GM21717 (cell line): Measurements from ENCODE around the gene FA2H.
"Not testable (repeated sequence)": the region's sequence is repeated elsewhere in the genome, so short reads cannot be mapped to it uniquely, and the experiment has no call there.

Experiments
- ATAC-seq: cut with Tn5 transposase; IDR thresholded peaks from one replicate; pipeline ENCODE4 v1.9.1; 2021; ENCODE audit warnings: mild to moderate bottlenecking, moderate library complexity; ENCODE audit not compliant: unreplicated experiment

Gene FA2H

DNA sequence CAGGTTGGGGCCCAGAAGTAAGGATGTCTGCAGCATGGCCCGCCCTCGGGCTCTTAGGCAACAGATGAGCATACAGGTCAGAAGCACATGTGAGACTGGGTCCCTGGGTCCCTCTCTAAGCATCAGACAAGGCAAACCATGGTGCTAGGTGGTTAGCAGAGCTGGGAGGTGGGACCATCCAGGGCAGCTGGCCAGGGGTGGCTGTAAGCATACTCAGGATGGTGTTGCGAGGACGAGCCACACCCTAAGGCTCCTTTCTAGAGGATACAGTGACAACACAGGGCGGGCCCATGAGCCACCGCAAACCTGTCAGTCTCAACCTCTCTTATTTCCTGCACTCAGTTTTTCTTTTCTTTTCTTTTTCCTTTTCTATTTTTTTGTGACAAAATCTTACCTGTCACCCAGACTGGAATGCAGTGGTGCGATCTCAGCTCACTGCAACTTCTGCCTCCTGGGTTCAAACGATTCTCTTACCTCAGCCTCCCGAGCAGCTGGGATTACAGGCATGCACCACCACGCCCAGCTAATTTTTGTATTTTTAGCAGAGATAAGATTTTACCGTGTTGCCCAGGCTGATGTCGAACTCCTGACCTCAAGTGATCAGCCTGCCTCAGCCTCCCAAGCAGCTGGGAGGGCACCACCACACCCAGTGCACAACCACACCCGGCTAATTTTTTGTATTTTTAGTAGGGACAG is 3.6 kb downstream of the FA2H start:
- ATAC-seq: no peak

DNA sequence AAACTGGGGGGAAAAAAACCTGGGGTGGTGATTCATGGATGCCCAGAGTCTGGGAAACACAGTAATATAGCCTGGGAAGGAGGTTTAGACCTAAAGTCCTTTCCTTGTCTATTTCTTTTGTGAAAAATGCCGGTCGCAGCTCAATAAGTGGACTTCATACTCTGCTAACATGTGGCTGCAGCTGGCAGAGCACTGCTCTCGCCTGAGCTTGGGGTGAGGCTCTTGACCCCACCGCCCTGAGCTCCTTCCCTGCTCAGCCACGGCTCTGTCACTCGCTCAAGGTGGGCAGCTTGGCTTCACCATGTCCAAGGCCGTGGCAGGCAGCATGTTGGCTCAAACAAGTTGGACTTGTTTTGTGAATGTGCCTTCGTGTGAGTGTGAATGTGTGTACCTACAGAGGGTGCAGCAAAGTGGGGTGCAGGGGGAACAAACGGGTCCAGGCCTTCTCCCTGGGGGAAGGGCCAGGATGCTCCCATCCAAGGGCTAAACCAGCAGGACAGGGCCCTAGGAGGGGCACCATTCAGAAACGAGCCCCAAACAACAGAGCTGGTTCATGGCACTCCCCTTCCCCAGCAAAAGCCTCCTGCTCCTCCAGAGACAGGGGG is 4.9 kb downstream of the FA2H start:
- no peak for ATAC-seq

DNA sequence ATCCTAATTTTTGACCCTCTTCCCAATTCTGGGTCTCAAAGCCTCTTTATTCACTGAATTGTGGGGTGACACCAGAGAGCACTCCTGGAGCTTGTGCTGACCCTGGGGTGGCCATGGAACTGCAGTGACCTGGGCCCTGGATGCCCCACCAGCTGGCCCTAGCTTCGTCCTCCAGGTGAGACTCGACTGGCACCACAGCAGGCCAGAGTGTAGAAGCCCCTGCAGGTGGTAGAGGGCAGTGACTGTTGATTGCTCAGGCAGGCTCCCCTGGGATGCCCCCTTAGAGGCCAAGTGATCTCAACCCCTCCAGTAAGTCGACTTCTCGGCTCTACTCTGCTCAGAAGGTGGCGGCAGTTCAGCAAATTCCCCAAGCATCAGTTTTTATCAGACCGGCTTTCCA is 6.4 kb downstream of the FA2H start:
- ATAC-seq: no peak

DNA sequence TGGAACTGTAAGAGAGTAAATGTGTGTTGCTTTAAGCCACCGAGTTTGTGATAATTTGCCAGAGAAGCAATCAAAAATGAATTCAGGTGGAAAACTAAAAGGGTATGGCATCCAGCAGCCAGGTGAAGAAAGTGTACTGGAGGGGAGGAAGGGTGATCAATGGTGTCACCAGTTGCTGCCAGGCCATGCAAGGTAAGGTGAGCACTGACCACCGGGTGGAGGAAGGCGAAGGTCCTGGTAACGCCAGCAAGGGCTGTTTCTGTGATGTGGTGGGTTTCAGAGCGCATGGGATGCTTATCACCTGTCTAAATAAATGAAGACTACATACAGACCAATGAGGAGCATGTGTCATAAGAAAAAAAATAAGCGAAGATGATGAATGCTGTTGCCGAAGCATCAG is 6.9 kb downstream of the FA2H start:
- no peak for ATAC-seq

DNA sequence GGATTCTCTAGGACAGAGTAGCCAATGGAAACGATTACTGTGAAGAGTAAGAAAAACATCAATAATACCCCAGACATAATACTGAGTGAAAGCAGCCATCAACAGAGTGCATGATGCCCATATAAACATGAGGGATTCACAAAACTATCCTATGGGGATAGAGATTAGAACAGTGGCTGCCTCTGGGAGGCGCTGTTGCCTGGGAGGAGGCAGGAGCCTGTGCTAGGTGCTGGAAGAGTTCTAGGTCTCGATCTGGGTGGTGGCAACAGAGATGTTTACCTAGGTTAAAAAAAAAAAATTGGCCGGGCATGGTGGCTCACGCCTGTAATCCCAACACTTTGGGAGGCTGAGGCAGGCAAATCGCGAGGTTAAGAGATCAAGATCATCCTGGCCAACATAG is 7.9 kb downstream of the FA2H start:
- no peak for ATAC-seq

DNA sequence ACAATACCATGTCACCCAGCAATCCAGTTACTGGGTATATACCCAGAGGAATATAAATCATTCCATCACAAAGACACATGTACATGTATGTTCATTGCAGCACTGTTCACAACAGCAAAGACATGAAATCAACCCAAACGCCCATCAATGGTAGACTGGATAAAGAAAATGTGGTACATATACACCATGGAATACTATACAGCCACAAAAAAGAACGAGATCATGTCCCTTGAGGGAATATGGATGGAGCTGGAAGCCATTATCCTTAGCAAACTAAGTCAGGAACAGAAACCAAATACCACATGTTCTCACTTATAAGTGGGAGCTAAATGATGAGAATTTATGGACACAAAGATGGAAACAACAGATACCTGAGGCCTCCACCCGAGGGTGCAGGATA is 10.4 kb downstream of the FA2H start:
- not testable (repeated sequence) for ATAC-seq

DNA sequence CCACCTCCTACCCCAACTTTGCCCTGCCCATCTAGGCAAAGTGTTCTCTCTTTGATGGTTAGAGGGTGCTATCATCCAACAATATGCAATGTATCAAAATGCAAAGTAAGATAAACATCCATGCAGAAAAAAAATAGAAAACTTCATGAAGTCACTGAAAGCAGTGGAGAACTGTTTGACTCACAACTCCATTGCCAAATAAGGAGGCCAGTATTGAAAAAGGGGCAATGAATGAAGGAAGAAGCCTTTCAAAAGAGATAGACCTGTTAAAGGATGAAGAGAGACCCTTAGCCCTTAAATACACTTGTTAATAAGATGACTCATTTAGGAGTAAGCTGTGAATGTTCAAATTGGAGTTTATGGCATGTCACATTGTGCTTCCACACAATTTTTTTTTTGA is 13.0 kb downstream of the FA2H start:
- ATAC-seq: no peak

DNA sequence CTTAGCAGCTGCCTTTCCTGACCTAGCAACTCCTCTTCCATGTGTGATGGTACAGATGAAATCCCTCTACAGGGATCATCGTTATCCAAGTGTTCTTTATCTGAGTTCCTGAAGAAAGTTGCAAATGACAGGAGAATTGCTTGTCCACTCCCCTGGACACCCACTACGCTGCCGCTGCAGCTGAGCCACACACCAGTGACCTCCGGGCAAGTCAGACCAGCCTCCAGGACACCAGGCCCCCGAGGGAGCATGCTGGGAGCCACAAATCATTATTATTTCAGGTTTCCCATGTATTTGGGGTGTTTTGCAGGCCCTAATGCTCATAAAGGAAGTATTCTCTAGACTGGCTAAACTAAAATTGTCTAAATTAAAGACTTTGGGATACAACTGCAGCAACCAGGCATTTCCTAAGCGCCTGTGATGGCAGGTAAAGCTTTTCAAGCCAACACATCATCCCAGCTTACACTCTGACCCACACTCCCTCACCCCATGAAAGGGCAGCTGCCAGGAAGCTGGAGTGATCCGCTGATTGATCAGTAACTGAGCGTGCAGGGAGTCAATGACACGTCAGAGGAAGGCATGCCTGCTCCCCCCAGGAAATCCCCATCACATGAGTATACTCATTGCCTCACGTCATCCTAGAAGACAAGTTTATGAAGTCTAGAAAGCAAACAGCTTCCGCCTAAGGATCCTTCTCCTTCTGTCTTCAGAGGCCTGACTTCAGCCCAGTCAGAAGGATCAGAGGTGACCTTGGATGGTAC is 14.4 kb downstream of the FA2H start:
- no peak for ATAC-seq

DNA sequence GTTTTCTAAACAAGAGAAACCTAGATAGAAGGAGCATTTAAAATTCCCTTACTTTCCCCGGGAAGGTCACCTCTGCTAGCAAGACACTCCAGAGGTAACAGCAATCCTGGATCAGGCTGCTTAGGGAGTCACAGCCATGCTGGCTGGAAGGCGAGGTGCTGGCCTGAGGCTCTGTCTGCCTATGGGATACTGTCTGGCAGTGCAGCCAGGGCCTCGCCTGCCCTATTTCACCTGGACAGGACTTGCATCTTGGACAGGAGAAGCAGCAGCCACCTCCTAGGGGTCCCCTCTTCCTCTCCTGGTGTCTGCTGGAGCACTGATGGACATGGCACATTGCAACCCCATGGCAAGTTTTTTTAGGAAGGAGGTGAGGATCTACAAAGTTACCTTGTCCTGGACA is 15.1 kb downstream of the FA2H start:
- ATAC-seq: no peak

DNA sequence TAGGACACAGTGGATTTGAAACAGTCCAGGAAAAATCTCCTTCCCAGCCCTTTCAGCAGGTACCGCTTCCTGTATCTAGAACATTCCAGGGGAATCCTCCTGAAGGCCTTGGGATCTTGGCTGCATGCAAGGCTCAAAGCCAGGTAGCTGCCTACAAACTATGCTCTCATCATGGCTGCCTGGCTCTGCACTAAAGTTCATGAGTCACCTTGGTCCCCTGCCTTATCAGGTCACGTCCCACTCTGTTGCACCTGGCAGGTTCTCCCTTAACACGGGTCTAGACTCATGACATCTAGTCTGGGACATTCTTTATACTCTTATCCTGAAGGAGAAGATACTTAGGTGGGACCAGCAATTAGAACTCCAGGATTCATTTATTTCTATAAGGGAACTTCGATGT is 15.8 kb downstream of the FA2H start:
- ATAC-seq: no peak

DNA sequence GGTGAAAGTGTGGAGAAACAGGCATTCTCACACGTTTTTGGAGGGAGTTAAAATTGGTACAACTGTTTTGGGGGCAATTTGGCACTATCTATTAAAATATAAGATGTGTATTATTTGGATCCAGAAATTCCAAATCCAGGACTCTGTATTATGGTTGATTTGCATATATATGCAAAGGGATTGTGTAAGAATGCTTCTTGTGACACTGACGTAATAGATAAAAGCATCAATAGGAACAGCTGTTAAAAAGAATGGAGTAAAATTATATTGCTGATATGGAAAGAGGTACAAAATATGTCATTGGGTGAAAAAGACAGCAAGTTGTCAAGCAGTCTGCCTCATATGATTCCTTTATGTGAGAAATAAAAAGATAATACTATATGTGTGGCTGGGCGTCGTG is 17.3 kb downstream of the FA2H start:
- ATAC-seq: no peak

DNA sequence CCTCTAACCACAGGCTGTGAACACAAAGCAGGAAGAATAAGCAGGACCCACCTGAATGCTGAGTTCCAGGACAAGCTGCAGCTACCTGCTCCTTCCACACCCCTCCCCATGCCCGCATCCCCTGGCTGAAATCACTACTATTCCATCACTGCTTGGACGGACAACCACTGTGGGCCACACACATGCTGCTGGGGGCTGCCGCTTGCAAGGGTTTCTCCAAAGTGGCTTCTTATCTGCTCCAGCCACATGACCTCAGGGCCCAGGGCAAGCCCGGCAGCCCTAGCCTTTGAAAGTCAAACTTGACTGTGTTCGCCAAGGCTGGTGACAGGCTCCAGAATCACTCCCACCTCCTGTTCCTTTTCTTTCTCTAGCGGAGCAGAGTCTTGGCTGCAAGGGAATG is 18.4 kb downstream of the FA2H start:
- ATAC-seq: no peak

DNA sequence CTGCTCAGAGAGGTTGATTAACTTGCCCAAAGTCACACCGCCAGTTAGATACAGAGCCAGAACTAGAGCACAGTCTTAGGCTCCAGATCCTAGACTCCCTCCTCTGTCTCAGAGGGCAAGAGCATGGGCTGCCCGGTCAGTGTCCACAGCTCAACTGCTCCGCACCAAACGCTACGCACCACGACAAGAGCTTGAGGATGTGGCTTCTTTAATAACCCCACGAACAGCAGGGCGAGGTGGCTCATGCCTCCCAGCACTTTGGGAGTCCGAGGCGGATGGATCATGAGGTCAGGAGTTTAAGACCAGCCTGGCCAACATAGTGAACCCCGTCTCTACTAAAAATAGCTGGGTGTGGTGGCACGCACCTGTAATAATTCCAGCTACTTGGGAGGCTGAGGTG is 21.4 kb downstream of the FA2H start:
- no peak for ATAC-seq

DNA sequence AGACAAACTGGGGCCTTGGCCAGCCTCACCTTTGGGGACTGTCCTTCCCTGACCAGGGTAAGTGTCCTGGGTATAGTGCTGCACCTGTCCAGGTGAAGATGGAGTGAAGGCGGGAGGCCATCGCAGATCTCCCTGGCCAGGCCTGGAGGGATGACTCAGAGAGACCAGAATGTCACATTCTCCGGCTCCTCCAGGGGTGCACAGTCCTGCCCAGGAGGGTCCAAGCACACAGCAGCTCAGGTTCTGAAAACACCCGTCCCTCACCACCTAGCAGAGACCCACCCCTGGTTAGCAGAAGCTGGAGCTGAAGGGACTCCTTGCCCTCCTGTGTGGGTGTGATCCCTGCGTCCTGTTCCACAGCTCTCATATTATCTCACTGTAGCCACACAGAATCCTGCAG is 21.9 kb downstream of the FA2H start:
- no peak for ATAC-seq

DNA sequence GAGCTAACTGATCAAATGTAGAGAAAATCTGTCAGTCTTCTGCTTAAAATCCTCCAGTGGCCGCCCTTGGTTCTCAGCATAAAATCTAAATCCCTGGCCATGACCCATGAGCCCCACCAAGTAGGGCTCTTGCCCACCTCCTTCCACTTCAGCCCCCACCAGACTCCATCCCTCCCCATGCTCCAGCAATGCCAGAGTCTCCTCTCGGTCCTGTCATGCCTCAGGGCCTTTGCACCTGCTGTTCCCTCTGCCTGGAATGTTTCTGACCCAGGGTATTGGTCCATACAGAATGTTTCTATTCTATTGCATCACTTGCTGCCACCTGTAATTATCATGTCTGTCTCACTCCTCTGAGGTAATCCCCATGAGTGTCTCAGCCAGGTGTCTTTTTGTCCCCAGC is 22.4 kb downstream of the FA2H start:
- no peak for ATAC-seq

DNA sequence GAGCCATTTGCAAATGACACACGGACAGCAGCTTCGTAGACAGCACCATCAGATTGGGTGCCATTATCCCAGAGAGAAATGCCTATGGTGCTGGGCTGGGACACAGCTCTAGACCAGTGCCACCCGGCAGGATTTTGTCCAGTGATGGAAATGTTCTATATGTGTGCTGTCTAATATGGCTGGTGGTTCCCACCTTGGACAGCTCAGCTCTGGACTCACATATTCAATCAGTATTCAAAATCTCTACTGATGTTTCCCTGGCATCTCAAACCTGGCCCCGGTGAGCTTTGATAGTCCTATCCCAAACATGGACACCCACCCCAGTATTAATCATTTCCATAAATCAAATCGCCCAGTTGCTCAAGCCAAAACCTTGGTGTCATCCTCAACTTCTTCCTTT is 23.0 kb downstream of the FA2H start:
- no peak for ATAC-seq

DNA sequence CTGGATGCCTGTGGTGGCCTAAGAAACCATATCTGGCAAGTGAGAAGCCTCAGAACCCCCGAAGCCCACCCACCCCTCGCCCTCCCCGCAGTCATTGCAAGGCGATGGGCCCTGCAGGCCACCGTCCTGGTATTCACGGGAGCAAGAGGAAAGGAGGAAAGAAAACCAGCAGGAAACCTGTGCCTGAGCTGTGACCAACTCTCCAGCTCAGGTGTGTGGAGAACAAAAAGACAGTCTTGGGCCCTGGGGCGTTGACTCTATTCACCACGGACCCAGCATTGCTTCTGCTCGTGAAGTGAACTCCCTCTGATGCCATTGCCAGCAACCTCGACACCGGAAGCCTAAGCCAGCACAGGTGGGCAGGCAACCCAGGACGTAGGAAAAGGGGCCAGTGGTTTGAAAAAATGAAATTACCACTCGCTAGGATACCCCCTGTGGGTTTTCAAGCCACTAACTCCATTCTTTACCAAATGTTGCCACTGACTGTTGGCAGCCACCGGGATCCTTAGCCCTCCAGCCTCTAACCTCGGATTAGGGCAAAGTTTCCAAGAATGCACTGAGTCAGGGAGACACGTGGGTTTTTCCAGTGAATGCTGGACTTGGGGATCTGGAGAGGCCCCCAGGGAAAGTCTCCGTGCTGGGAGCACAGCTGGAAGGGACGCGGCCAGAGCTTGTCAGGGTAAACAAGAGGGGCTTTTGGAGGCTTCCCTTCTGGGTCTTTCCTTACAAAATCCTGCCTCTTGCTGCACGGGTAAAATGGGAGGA is 25.1 kb downstream of the FA2H start:
- ATAC-seq: no peak

DNA sequence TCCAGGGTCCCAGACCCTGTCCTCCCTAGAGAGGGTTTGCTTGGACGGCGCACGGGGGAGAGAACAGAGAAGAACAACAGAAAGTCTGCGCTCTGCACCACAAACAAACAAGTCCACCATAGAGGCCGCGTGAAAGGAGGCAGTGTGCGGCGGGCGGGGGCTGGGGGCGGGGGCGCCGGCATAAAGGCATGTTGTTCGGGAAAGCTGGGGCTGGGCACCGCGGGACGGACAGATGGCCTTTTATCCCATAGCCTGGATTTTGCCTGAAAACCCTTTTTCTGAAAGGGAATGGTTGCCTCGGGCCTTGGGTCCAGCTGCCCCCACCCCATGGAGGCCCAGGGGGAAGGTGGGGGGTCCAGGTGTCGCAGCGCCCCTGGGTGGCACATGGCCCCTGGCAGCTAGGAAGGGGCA is 26.0 kb downstream of the FA2H start:
- ATAC-seq: no peak

DNA sequence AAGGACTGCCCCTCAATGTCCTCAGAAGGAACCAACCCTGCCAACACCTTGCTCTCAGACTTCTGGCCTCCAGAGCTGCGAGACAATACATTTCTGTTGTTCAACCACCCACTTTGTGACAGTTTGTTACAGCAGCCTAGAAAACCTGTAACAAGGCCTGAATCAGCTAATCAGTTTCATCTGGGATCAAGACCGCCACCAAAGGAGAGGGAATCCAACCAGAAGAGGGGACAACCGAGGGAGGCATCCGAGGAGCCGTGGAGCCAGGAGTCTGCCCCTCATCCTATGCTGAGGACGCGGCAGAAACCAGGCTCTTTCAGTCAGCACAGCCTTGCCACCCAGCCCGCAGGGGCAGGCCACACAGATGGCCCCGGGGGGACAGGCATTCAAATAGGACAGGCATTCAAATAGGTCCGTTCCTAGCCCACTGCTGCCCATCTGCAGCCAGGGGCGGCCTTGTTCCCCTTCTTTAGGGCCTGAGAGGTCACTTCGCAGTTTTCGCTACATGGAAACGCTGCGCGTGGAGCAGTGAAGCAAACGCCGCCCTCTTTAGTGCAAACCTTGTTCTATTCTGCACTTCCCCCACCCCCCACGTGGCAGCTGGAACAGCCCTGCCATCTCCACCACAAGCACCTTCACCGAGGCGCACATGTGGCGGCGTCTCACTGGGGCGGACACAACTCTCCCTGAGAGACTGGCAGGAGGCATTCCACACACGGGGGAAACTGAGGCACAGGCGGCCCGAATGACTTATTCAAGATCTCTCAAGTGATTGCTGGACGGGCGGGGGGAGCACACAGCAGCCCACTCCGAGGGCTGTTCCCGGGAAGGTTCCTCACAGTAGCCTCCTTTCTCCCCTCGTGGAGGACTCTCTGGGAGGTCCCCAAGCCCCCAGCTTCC is 26.7 kb downstream of the FA2H start:
- no peak for ATAC-seq

DNA sequence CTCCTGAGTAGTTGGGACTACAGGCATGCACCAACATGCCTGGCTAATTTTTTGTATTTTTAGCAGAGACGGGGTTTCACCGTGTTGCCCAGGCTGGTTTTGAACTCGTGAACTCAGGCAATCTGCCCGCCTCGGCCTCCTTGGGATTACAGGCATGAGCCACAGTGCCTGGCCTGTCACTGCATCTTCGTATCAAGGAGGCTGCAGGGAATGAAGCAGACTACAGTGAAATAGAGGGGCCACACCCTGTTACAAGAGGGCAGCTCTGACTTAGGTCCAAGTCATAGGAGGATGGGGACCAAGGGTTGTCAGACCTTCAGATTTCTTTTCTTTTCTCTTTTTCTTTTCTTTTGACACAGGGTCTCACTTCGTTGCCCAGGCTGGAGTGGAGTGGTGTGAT is 28.7 kb downstream of the FA2H start:
- ATAC-seq: no peak
